Spleen (tissue), 11 donors: Measurements from ENCODE around the gene ERN2. TPM values are rescaled to one million over a fixed set of nuclear protein-coding genes. Genes with fewer than 3 reads are reported as not detected.

Experiments used
- DNase-seq: peaks from one replicate; pipeline ENCODE4 v3.0.0-alpha.2; 2020
- H3K27ac ChIP-seq, 8 donors: fragments of 200-600 bp; sonication (generic) in 7 of 8; 1 replicate in 4 of 8; 2 replicates in 4 of 8; pipeline versions ENCODE4 v1.5.0 to v1.8.0; 2016 to 2021; ENCODE audit warnings: inconsistent platforms in 4 of 8, mild to moderate bottlenecking in 4 of 8, moderate library complexity in 1 of 8
- H3K27me3 ChIP-seq, 7 donors: fragments of 200-600 bp; sonication (generic) in 6 of 7; replicated peaks in 1 of 7; 1 replicate in 4 of 7; 2 replicates in 3 of 7; pipeline versions ENCODE4 v1.5.0 to v1.8.0; 2016 to 2021; ENCODE audit warnings: inconsistent platforms in 3 of 7, mild to moderate bottlenecking in 1 of 7
- H3K36me3 ChIP-seq, 6 donors: fragments of 200-600 bp; sonication (generic) in 5 of 6; 1 replicate in 4 of 6; 2 replicates in 2 of 6; pipeline versions ENCODE4 v1.5.0 to v1.8.0; 2016 to 2021; ENCODE audit warnings: inconsistent platforms in 2 of 6
- H3K4me1 ChIP-seq, 6 donors: fragments of 200-600 bp; sonication (generic) in 5 of 6; 1 replicate in 3 of 6; 2 replicates in 3 of 6; pipeline versions ENCODE4 v1.5.0 to v1.8.0; 2016 to 2021; ENCODE audit warnings: inconsistent platforms in 3 of 6
- H3K4me3 ChIP-seq, 8 donors: fragments of 200-600 bp; sonication (generic) in 7 of 8; 1 replicate in 4 of 8; 2 replicates in 4 of 8; pipeline versions ENCODE4 v1.5.0 to v1.8.0; 2016 to 2021; ENCODE audit warnings: inconsistent platforms in 4 of 8, mild to moderate bottlenecking in 4 of 8, moderate library complexity in 2 of 8
- H3K9me3 ChIP-seq, 8 donors: fragments of 200-600 bp; sonication (generic) in 7 of 8; 1 replicate in 4 of 8; 2 replicates in 4 of 8; pipeline versions ENCODE4 v1.5.0 to v1.8.0; 2016 to 2021; ENCODE audit warnings: inconsistent platforms in 4 of 8
- POLR2A ChIP-seq, 3 donors: fragments of 450-650 bp; IDR thresholded peaks; one replicate each; pipeline ENCODE4 v1.5.1; 2017; ENCODE audit warnings: antibody characterized with exemption in 3 of 3, mild to moderate bottlenecking in 1 of 3
- POLR2AphosphoS5 ChIP-seq, 3 donors: sonication (generic); formaldehyde crosslinking; IDR thresholded peaks; one replicate each; pipeline ENCODE4 v1.5.1; 2017; ENCODE audit warnings: antibody characterized with exemption in 3 of 3
- WGBS, 5 donors: extraction: QIAGEN DNeasy Blood & Tissue Kit in 3 of 5; methylation state at CpG; one replicate each; pipeline versions ENCODE4 v1.1.5 to v1.1.7; 2013 to 2018; 5-methylcytosine and 5-hydroxymethylcytosine counted together
- intact Hi-C: fragments of 100-400 bp; cut with DNase I; formaldehyde crosslinking; loops from one replicate; pipeline ENCODE4 v1.15.0; 2023; ENCODE audit warnings: low total_unique reads
- polyA plus RNA-seq, 3 donors: library from polyadenylated mRNA; stranded (reverse); fragments of 200-250 nt; gene quantifications; one replicate each; pipeline ENCODE4 v1.2.1, GENCODE V29; 2013
- total RNA-seq, 7 donors: library from RNA; depleted of rRNA in 3 of 7; stranded (reverse); fragments of >200 nt in 3 of 7; fragmentation: NEBNext Ultra II Directional in 4 of 7; extraction: Animal tissue kit (Norgen Biotek cat#: 25700) in 4 of 7; gene quantifications; one replicate each; pipeline versions ENCODE4 v1.1.0 to v1.2.1, GENCODE V29; 2016 to 2021
- TF ChIP-seq, protein P1 (sequence below), 11 experiments: fragments of 200-600 bp in 7 of 11; fragments of 450-650 bp in 4 of 11; sonication (generic) in 4 of 11; IDR thresholded peaks in 8 of 11; conservative IDR thresholded peaks in 3 of 11; 1 replicate in 7 of 11; 2 replicates in 4 of 11; pipeline versions ENCODE4 v1.4.0 to v1.8.0; 2016 to 2021; ENCODE audit warnings: antibody characterized with exemption in 11 of 11, inconsistent platforms in 4 of 11, mild to moderate bottlenecking in 1 of 11
- donor health status: healthy with polysubstance abuse.
- donor health status: DM: no; HTN: no; CAD: no; lungs with moderate emphysema.
- donor health status: DM: no; HTN: no; CAD: no.
- donor health status: Bipolar disorder and iron deficiency.
- donor health status: healthy.
- donor health status: DM: no; HTN: no; CAD: no.
- donor health status: DM: yes; HTN: yes; CAD: no.

Gene ERN2
- total and polyA plus RNA-seq, 10 donors: 0.05 TPM; not detected in 9

GRCh38 chr16:23640615-23640930 is 72.4 kb downstream of the ERN2 start:
- peaks cover 18 to 56% (median 36%) of the 10 kb centered on the region in 6 donors for H3K4me1 ChIP-seq
- H3K36me3 ChIP-seq: peaks cover 0 to 61% (median 39%) of the 10 kb centered on the region in 6 donors
- 0 to 2% (median 1%) methylated on average over 8 of the region's 8 CpGs for WGBS, 5 donors
- TF ChIP-seq POLR2A (IDR thresholded peaks at IDR 0.05): no peak
- TF ChIP-seq, protein P1, sequence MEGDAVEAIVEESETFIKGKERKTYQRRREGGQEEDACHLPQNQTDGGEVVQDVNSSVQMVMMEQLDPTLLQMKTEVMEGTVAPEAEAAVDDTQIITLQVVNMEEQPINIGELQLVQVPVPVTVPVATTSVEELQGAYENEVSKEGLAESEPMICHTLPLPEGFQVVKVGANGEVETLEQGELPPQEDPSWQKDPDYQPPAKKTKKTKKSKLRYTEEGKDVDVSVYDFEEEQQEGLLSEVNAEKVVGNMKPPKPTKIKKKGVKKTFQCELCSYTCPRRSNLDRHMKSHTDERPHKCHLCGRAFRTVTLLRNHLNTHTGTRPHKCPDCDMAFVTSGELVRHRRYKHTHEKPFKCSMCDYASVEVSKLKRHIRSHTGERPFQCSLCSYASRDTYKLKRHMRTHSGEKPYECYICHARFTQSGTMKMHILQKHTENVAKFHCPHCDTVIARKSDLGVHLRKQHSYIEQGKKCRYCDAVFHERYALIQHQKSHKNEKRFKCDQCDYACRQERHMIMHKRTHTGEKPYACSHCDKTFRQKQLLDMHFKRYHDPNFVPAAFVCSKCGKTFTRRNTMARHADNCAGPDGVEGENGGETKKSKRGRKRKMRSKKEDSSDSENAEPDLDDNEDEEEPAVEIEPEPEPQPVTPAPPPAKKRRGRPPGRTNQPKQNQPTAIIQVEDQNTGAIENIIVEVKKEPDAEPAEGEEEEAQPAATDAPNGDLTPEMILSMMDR (IDR thresholded peaks at IDR 0.05 in 8 of 11, conservative IDR thresholded peaks at IDR 0.05 in 3 of 11): no peak
- TF ChIP-seq POLR2AphosphoS5 (IDR thresholded peaks at IDR 0.05): no peak
- H3K27ac ChIP-seq: peak overlapping the region; percentile 62 to 92 (median 86)
- peak overlapping the region; percentile 76 to 100 (median 94) for H3K4me3 ChIP-seq
- intact Hi-C loops: no loop called here
- DNase-seq: no peak
- H3K27me3 ChIP-seq: no peaks in the 10 kb centered on the region
- no peaks in the 10 kb centered on the region for H3K9me3 ChIP-seq

Other genes starting within 250 kb of the ERN2 start
- 100 to 1,000 TPM; 131 to 179 (median 152) TPM for gene GGA2, start 202.7 kb downstream of the ERN2 start, total RNA-seq
- 10 to 100 TPM; 49.4 to 57.2 (median 56.6) TPM for gene GGA2, start 202.7 kb downstream of the ERN2 start, polyA plus RNA-seq
- gene EARS2, start 155.9 kb downstream of the ERN2 start, total RNA-seq: 10 to 100 TPM; 10.7 to 21.8 (median 19.3) TPM
- 10 to 100 TPM in 1 of 3 donors, 1 to 10 TPM in 2; 9.8 to 10.0 (median 9.9) TPM for gene EARS2, start 155.9 kb downstream of the ERN2 start, polyA plus RNA-seq
- gene UBFD1, start 155.5 kb downstream of the ERN2 start, total RNA-seq: 10 to 100 TPM; 39.0 to 63.7 (median 43.4) TPM
- 1 to 10 TPM; 4.2 to 9.1 (median 6.5) TPM for gene UBFD1, start 155.5 kb downstream of the ERN2 start, polyA plus RNA-seq
- 10 to 100 TPM; 40.1 to 91.0 (median 49.0) TPM for gene NDUFAB1, start 116.9 kb downstream of the ERN2 start, total RNA-seq
- 100 to 1,000 TPM in 1 of 3 donors, 10 to 100 TPM in 2; 71.7 to 140 (median 98.1) TPM for gene NDUFAB1, start 116.9 kb downstream of the ERN2 start, polyA plus RNA-seq
- gene PALB2, start 71.9 kb downstream of the ERN2 start, total RNA-seq: 10 to 100 TPM in 6 of 7 donors, 1 to 10 TPM in 1; 9.6 to 22.0 (median 13.7) TPM
- 10 to 100 TPM in 2 of 3 donors, 1 to 10 TPM in 1; 9.3 to 13.3 (median 10.1) TPM for gene PALB2, start 71.9 kb downstream of the ERN2 start, polyA plus RNA-seq
- 10 to 100 TPM; 36.5 to 62.5 (median 51.8) TPM for gene DCTN5, start 71.8 kb downstream of the ERN2 start, total RNA-seq
- 10 to 100 TPM; 11.9 to 21.6 (median 13.6) TPM for gene DCTN5, start 71.8 kb downstream of the ERN2 start, polyA plus RNA-seq
- 10 to 100 TPM in 3 of 7 donors, 1 to 10 TPM in 4; 4.8 to 19.4 (median 8.4) TPM for gene PLK1, start 34.3 kb downstream of the ERN2 start, total RNA-seq
- gene PLK1, start 34.3 kb downstream of the ERN2 start, polyA plus RNA-seq: 1 to 10 TPM; 2.0 to 6.9 (median 6.4) TPM
- not detected for gene CHP2, start 41.8 kb upstream of the ERN2 start, total RNA-seq
- gene CHP2, start 41.8 kb upstream of the ERN2 start, polyA plus RNA-seq: under 1 TPM in 1 of 3 donors, not detected in 2; 0.06 TPM
- gene PRKCB, start 122.8 kb upstream of the ERN2 start, total RNA-seq: 100 to 1,000 TPM; 169 to 284 (median 189) TPM
- gene PRKCB, start 122.8 kb upstream of the ERN2 start, polyA plus RNA-seq: 10 to 100 TPM; 33.8 to 53.5 (median 39.3) TPM